ENCODE results near the gene KRTAP10-10. TPM values are rescaled to one million over a fixed set of nuclear protein-coding genes. Genes with fewer than 3 reads are reported as not detected.

Gene KRTAP10-10
- total and polyA plus RNA-seq, 2 of the 8 experiments (the other 6 are each of a cell fraction or from before 2014, with no cell fraction given): not detected

DNA sequence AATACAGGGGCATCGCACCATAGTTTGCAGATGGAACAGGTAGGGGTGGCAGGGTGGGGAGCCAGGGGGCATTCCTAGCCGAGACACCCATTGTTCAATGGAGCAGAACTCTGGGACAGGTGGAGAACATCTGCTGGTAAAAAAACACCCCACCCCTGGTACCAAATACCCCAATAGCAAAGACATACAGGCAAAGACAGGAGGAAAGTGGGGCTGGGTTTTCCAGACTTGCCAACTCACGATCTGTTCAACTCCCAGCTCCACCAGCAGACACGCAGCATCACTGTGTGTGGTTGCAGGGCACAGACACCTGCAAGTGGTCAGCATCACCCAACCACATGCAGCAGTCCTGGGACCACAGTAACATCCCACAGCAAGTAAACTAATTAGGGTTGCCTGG, 25.6 kb upstream of the KRTAP10-10 start:
- Histone ChIP-seq H4K5ac (ENCODE audit: insufficient read length, low read depth, low read length) (no peak overlapping the region), H3K36me3 (ENCODE audit: control insufficient read depth in 2 of 4, insufficient read depth in 4 of 4, low read length in 3 of 4) (no peaks in the 10 kb centered on the region; a peak in 1 of 8 replicates), H2AFZ (ENCODE audit: low read length) (no peak overlapping the region), H3K4ac (replicated peaks; ENCODE audit: insufficient read length, low read depth, low read length) (no peak overlapping the region), H2BK12ac (ENCODE audit: low read depth, low read length) (no peak overlapping the region), H2BK5ac (ENCODE audit: low read depth, low read length) (no peak overlapping the region), H3K27me3 (replicated peaks in 1 of 4; ENCODE audit: control insufficient read depth in 3 of 4, extremely low read depth in 1 of 4, insufficient read depth in 3 of 4, low read length in 3 of 4) (no peaks in the 10 kb centered on the region), H3K9ac (replicated peaks in 1 of 4; ENCODE audit: extremely low read depth in 1 of 4, low read depth in 3 of 4, low read length in 3 of 4) (no peak overlapping the region), H2AK5ac (ENCODE audit: low read depth, low read length) (no peak overlapping the region; the same call in 1 of the 2 replicates), H3K4me3 (ENCODE audit: extremely low read depth in 1 of 4, insufficient read depth in 2 of 4, low read depth in 3 of 4, low read length in 4 of 4) (no peak overlapping the region), H4K20me1 (replicated peaks in 1 of 2; ENCODE audit: control insufficient read depth in 1 of 2, insufficient read depth in 2 of 2, low read length in 2 of 2) (peaks cover 0 to 1% of the 10 kb centered on the region in 2 experiments), H3K4me2 (ENCODE audit: insufficient read depth in 1 of 2, low read depth in 2 of 2, low read length in 2 of 2) (no peak overlapping the region), H3K4me1 (replicated peaks in 1 of 4; ENCODE audit: control insufficient read depth in 3 of 4, insufficient read depth in 4 of 4, low read length in 3 of 4) (peaks cover 0 to 6% (median 1%) of the 10 kb centered on the region in 4 experiments; a peak in 3 of 7 replicates), H3K79me2 (ENCODE audit: control insufficient read depth in 1 of 2, insufficient read depth in 2 of 2, low read length in 2 of 2) (no peaks in the 10 kb centered on the region), H3K14ac (ENCODE audit: insufficient read length) (no peak overlapping the region), H3K18ac (ENCODE audit: extremely low read depth, low read length) (no peak overlapping the region), H3K9me3 (ENCODE audit: insufficient read depth in 2 of 2, low read depth in 1 of 2, low read length in 1 of 2) (peaks cover 19 to 22% of the 10 kb centered on the region in 2 experiments), H3K23me2 (ENCODE audit: low read depth, low read length) (no peaks in the 10 kb centered on the region), H3K23ac (ENCODE audit: insufficient read length) (no peak overlapping the region), H3K27ac (ENCODE audit: low read depth, low read length) (no peak overlapping the region), H3K56ac (replicated peaks; ENCODE audit: insufficient read length, low read depth, low read length) (no peak overlapping the region), H4K8ac (ENCODE audit: extremely low read depth, insufficient read depth, low read length) (no peak overlapping the region), H2BK15ac (ENCODE audit: low read length) (no peak overlapping the region), H2BK20ac (ENCODE audit: low read length) (no peak overlapping the region), H4K91ac (replicated peaks; ENCODE audit: insufficient read length, low read length) (no peak overlapping the region), H2BK120ac (replicated peaks; ENCODE audit: low read depth, low read length) (no peak overlapping the region), H3K79me1 (ENCODE audit: low read depth, low read length) (no peaks in the 10 kb centered on the region)
- FAIRE-seq (no peak), DNase-seq (ENCODE audit: low read depth in 1 of 2, low spot score in 2 of 2) (no peak)
- ChIA-PET POLR2A (ENCODE audit: partially characterized antibody) (interaction anchor here (0.7 kb wide), 1 partner anchor 264 kb away, joined by 3 read pairs; no protein-coding TSS in a partner anchor), CTCF (ENCODE audit: partially characterized antibody) (interaction anchor here (1.5 kb wide), 1 partner anchor 85 kb away, joined by 3 read pairs; the partner anchor contains the start of gene KRTAP10-12)
- WGBS, 2 experiments (ENCODE audit: extremely low coverage in 1 of 2, insufficient coverage in 1 of 2, insufficient read length in 1 of 2, insufficient replicate concordance in 2 of 2, low coverage in 1 of 2, low lambda C conversion rate in 2 of 2, missing lambda C conversion rate in 1 of 2): 92% methylated on average over 4 of the region's 4 CpGs; no CpG with 5 or more reads in 1 of the 2 experiments
- no peak for TF ChIP-seq POLR2A (IDR thresholded peaks at IDR 0.05; ENCODE audit: control extremely low read depth in 1 of 2, low read depth in 2 of 2, low read length in 2 of 2)

All from H1 (cell line).